ENCODE measurements around the gene WDR5.

- no peak for TF ChIP-seq CTCF (IDR thresholded peaks at IDR 0.05)
- no peak for TF ChIP-seq POLR2A (IDR thresholded peaks at IDR 0.05)
Measured at GRCh38 chr9:134153450-134153849, 17.6 kb downstream of the WDR5 start.

Measured in testis (tissue), 2 donors.